Stimulated activated CD8-positive, alpha-beta memory T cell treated with anti-CD3 and anti-CD28 coated beads, Interleukin-7, amount 100 ng/mL, for 4 hours (primary cell): ENCODE data around the gene PCID2.

Source experiments
- DNase-seq, 2 donors: peaks; one replicate each; pipeline ENCODE4 v3.0.0-alpha.2; 2020; ENCODE audit warnings: low read depth in 2 of 2

The PCID2 gene

GRCh38 chr13:113149711-113150549 is 58.5 kb downstream of the PCID2 start:
- DNase-seq, result no peak

- no peak for DNase-seq
Observed at GRCh38 chr13:113148940-113149503, 59.4 kb downstream of the PCID2 start.

GRCh38 chr13:113148407-113148806 is 60.1 kb downstream of the PCID2 start:
- no peak for DNase-seq

- DNase-seq, result no peak
Observed at GRCh38 chr13:113147206-113147605, 61.3 kb downstream of the PCID2 start.

GRCh38 chr13:113146750-113147149 is 61.7 kb downstream of the PCID2 start:
- DNase-seq, result no peak

- no peak for DNase-seq
Observed at GRCh38 chr13:113145911-113146598, 62.4 kb downstream of the PCID2 start.

- DNase-seq, result no peak
Observed at GRCh38 chr13:113145496-113145895, 63.0 kb downstream of the PCID2 start.

- DNase-seq, result no peak
Observed at GRCh38 chr13:113144255-113144629, 64.2 kb downstream of the PCID2 start.

- DNase-seq, result no peak
Observed at GRCh38 chr13:113143466-113144254, 64.8 kb downstream of the PCID2 start.

- no peak for DNase-seq
Observed at GRCh38 chr13:113142876-113143275, 65.6 kb downstream of the PCID2 start.

GRCh38 chr13:113141601-113141970 is 66.9 kb downstream of the PCID2 start:
- DNase-seq, result no peak

GRCh38 chr13:113140677-113141600 is 67.5 kb downstream of the PCID2 start:
- no peak for DNase-seq

- no peak for DNase-seq
Observed at GRCh38 chr13:113139577-113139976, 68.9 kb downstream of the PCID2 start.

- no peak for DNase-seq
Observed at GRCh38 chr13:113138792-113139551, 69.5 kb downstream of the PCID2 start.

- DNase-seq, result no peak
Observed at GRCh38 chr13:113137691-113138298, 70.7 kb downstream of the PCID2 start.

- no peak for DNase-seq
Observed at GRCh38 chr13:113135281-113135760, 73.1 kb downstream of the PCID2 start.

GRCh38 chr13:113129921-113130750 is 78.3 kb downstream of the PCID2 start:
- DNase-seq, result no peak

- no peak for DNase-seq
Observed at GRCh38 chr13:113129480-113129879, 79.0 kb downstream of the PCID2 start.
